Esophagus muscularis mucosa (tissue), 4 donors: Measurements from ENCODE around the gene PLK1. TPM values are rescaled to one million over a fixed set of nuclear protein-coding genes. Genes with fewer than 3 reads are reported as not detected.
"Not testable (repeated sequence)": the region's sequence is repeated elsewhere in the genome, so short reads cannot be mapped to it uniquely, and the experiment has no call there.

Experiments
- DNase-seq: peaks from one replicate; pipeline ENCODE4 v3.0.0-alpha.2; 2017; ENCODE audit errors: extremely low spot score
- H3K27ac ChIP-seq, 4 donors: fragments of 200-600 bp; sonication (generic); replicated peaks in 1 of 4; 1 replicate in 3 of 4; 2 replicates in 1 of 4; pipeline ENCODE4 v1.5.1; 2016 to 2019; ENCODE audit warnings: mild to moderate bottlenecking in 1 of 4
- H3K27me3 ChIP-seq, 4 donors: fragments of 200-600 bp; sonication (generic); one replicate each; pipeline versions ENCODE4 v1.5.1 to v1.6.0; 2016 to 2019
- H3K36me3 ChIP-seq, 4 donors: fragments of 200-600 bp; sonication (generic); one replicate each; pipeline ENCODE4 v1.5.1; 2016 to 2019
- H3K4me1 ChIP-seq, 4 donors: fragments of 200-600 bp; sonication (generic); one replicate each; pipeline ENCODE4 v1.5.1; 2016 to 2019
- H3K4me3 ChIP-seq, 4 donors: fragments of 200-600 bp; sonication (generic); 1 replicate in 2 of 4; 2 replicates in 2 of 4; pipeline ENCODE4 v1.5.1; 2016 to 2019; ENCODE audit warnings: mild to moderate bottlenecking in 4 of 4, moderate library complexity in 1 of 4
- H3K9me3 ChIP-seq, 4 donors: fragments of 200-600 bp; sonication (generic); 1 replicate in 3 of 4; 2 replicates in 1 of 4; pipeline ENCODE4 v1.5.1; 2016 to 2019
- EP300 ChIP-seq: sonication (generic); formaldehyde crosslinking; IDR thresholded peaks from one replicate; pipeline ENCODE4 v1.6.1; 2017; ENCODE audit warnings: antibody characterized with exemption
- POLR2A ChIP-seq: fragments of 450-650 bp; IDR thresholded peaks from one replicate; pipeline ENCODE4 v1.6.1; 2017; ENCODE audit warnings: antibody characterized with exemption, moderate library complexity, mild to moderate bottlenecking, low read depth
- POLR2AphosphoS5 ChIP-seq, 2 donors: sonication (generic); formaldehyde crosslinking; IDR thresholded peaks; one replicate each; pipeline ENCODE4 v1.6.1; 2017; ENCODE audit warnings: antibody characterized with exemption in 2 of 2
- WGBS: methylation state at CpG from one replicate; pipeline ENCODE4 v1.1.5; 2018; 5-methylcytosine and 5-hydroxymethylcytosine counted together
- intact Hi-C: fragments of 100-400 bp; cut with DNase I; formaldehyde crosslinking; loops from one replicate; pipeline ENCODE4 v1.15.1; 2023
- total RNA-seq, 4 donors: library from RNA; depleted of rRNA; stranded (reverse); fragments of >200 nt; gene quantifications; one replicate each; pipeline versions ENCODE4 v1.1.0 to v1.2.1, GENCODE V29; 2016
- TF ChIP-seq, protein P1 (sequence below), 3 experiments: fragments of 200-600 bp in 2 of 3; fragments of 450-650 bp in 1 of 3; sonication (generic) in 2 of 3; IDR thresholded peaks; one replicate each; pipeline ENCODE4 v1.5.1; 2017 to 2019; ENCODE audit warnings: antibody characterized with exemption in 3 of 3, mild to moderate bottlenecking in 2 of 3, moderate library complexity in 1 of 3

The PLK1 gene
- total RNA-seq = 1 to 10 TPM in 3 of 4 donors, under 1 TPM in 1; 0.42 to 2.1 (median 1.3) TPM

DNA sequence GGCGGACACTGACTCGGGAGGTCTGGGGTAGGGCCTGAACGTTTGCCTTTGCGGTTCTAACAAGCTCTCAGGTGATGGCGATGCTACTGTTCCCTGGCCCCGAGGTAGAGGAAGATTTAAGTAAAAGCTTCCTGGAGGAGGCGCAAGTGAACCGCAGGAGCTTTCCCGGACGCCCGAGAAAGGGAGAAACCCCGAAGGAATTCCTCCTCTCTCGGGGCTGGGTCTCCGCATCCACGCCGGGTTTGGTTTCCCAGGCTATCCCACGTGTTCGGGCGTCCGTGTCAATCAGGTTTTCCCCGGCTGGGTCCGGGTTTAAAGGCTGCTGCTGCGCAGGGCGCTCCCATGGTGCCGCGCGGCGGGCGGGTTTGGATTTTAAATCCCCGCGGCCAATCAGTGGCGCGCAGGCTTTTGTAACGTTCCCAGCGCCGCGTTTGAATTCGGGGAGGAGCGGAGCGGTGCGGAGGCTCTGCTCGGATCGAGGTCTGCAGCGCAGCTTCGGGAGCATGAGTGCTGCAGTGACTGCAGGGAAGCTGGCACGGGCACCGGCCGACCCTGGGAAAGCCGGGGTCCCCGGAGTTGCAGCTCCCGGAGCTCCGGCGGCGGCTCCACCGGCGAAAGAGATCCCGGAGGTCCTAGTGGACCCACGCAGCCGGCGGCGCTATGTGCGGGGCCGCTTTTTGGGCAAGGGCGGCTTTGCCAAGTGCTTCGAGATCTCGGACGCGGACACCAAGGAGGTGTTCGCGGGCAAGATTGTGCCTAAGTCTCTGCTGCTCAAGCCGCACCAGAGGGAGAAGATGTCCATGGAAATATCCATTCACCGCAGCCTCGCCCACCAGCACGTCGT, at the start of gene PLK1:
TSS of gene PLK1 (plus strand) at position 460 of the 844 bp plus-strand sequence. CDS start at position 504, 44 bp downstream.
- Histone ChIP-seq H3K27ac (peak within 1 kb of the TSS in 1 of 4 donors; percentile 13), H3K27me3 (no peaks in the 10 kb centered on the region), H3K9me3 (no peaks in the 10 kb centered on the region), H3K4me1 (peaks cover 12 to 21% (median 18%) of the 10 kb centered on the region in 4 donors), H3K36me3 (peaks cover 0 to 47% (median 23%) of the 10 kb centered on the region in 4 donors), H3K4me3 (peak within 1 kb of the TSS; percentile 52 to 61 (median 58))
- TF ChIP-seq, protein P1, sequence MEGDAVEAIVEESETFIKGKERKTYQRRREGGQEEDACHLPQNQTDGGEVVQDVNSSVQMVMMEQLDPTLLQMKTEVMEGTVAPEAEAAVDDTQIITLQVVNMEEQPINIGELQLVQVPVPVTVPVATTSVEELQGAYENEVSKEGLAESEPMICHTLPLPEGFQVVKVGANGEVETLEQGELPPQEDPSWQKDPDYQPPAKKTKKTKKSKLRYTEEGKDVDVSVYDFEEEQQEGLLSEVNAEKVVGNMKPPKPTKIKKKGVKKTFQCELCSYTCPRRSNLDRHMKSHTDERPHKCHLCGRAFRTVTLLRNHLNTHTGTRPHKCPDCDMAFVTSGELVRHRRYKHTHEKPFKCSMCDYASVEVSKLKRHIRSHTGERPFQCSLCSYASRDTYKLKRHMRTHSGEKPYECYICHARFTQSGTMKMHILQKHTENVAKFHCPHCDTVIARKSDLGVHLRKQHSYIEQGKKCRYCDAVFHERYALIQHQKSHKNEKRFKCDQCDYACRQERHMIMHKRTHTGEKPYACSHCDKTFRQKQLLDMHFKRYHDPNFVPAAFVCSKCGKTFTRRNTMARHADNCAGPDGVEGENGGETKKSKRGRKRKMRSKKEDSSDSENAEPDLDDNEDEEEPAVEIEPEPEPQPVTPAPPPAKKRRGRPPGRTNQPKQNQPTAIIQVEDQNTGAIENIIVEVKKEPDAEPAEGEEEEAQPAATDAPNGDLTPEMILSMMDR (IDR thresholded peaks at IDR 0.05) = peak; percentile 21 to 36 (median 35)
- TF ChIP-seq POLR2AphosphoS5 (IDR thresholded peaks at IDR 0.05) = peak in 1 of 2 donors; percentile 64
- no peak for TF ChIP-seq EP300
- 4% methylated on average over 23 of the region's 75 CpGs for WGBS
- no peak for DNase-seq
- intact Hi-C loops = no loop called here

DNA sequence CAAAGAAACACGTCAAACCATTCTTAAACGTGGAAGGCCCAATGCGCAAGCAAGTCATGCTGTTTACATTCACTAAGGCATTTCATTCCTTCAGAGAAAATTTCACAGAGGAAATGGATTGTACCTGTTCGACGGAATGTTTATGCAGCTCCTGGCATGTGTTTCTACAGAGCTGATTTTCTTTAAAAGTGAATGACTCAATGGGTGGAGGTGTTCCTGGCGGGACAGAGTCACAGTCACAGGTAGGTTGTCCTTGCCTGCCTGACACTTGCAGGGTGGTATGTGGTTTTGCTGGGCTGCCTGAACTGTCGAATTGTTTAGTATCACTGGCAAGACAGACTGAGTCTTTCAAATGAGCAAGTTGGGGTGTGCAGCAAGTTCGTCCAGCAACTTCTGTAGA, 49.2 kb upstream of the PLK1 start:
- no peak for DNase-seq
- peaks cover 43 to 88% (median 64%) of the 10 kb centered on the region in 4 donors for H3K36me3 ChIP-seq
- 93% methylated on average over 8 of the region's 8 CpGs for WGBS

DNA sequence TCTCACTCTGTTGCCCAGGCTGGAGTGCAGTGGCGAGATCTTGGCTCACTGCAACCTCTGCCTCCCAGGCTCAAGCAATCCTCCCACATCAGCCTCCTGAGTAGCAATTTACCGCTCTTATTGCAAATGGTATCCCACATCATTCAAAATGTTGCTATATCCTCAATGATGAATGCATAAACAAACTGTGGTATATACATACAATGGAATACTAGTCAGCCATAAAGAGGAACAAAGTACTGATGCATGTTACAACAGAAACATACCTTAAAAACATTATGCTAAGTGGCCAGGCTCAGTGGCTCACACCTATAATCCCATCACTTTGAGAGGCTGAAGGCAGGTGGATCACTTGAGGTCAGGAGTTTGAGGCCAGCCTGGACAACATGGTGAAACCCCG, 46.8 kb upstream of the PLK1 start:
- H3K27me3 ChIP-seq, H3K27ac ChIP-seq, H3K9me3 ChIP-seq, H3K4me3 ChIP-seq, H3K4me1 ChIP-seq, intact Hi-C loops, DNase-seq: not testable (repeated sequence)
- WGBS = 98% methylated on average over 3 of the region's 3 CpGs
- peaks cover 30 to 87% (median 60%) of the 10 kb centered on the region in 4 donors for H3K36me3 ChIP-seq

More for the DNA sequence above, 49.2 kb upstream of the PLK1 start:
- TF ChIP-seq EP300 = no peak
- Histone ChIP-seq H3K27me3 (no peaks in the 10 kb centered on the region), H3K4me1 (no peaks in the 10 kb centered on the region), H3K9me3 (no peaks in the 10 kb centered on the region), H3K4me3 (no peak overlapping the region), H3K27ac (no peak overlapping the region)
- intact Hi-C loops = no loop called here

DNA sequence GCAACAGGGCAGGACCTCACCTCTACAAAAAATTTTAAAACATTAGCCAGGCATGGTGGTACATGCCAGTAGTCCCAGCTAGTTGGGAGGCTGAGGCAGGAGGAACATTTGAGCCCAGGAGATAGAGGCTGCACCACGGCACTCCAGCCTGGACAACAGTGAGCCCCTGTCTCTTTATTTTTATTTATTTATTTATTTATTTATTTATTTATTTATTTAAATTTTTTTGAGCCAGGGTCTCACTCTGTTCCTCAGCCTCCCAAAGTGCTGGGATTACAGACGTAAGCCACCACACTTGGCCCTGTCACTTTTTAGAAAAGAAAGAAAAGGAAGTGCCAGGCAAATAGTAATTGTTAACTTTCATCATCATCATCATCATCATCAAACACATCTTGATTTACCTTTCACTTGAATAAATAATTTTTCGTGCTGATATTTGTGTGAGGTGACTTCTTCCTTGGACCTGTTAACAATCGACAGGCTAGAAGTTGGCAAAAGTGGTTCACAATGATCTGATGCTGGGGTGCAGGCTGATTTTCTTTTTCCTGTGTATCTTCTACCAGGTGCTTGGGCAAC, 44.1 kb upstream of the PLK1 start:
- H3K9me3 ChIP-seq = no peaks in the 10 kb centered on the region
- no peak for DNase-seq
- H3K36me3 ChIP-seq = peaks cover 16 to 75% (median 48%) of the 10 kb centered on the region in 4 donors
- peaks cover 0 to 7% (median 3%) of the 10 kb centered on the region in 4 donors for H3K4me1 ChIP-seq
- TF ChIP-seq POLR2A (no peak), EP300 (no peak), POLR2AphosphoS5 (IDR thresholded peaks at IDR 0.05) (no peak)
- TF ChIP-seq, protein P1 (IDR thresholded peaks at IDR 0.05) = no peak
- H3K4me3 ChIP-seq = no peak overlapping the region
- H3K27ac ChIP-seq = no peak overlapping the region
- intact Hi-C loops = no loop called here
- 87% methylated on average over 4 of the region's 4 CpGs for whole genome bisulfite sequencing
- H3K27me3 ChIP-seq = no peaks in the 10 kb centered on the region

DNA sequence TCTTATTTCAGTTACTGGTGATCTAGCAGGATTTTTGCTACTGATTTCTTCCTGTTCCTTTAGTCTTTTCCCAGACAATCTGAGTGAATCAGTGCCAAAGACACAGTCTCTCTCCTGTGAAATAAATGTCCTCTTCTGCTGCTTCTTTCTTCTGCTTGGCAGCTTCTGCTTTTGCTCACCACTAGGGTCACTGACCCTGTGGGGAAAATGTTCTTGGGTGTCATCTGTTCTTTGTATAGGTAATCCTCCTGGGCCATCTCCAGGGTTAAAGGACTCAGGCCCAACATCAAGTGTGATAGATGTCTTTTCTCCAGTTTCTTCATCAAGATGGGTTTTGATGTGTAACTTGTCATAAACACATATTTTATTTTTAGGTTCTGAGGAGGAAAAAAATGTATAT, 42.7 kb upstream of the PLK1 start:
- H3K4me1 ChIP-seq = peaks cover 9 to 20% (median 15%) of the 10 kb centered on the region in 4 donors
- intact Hi-C loops = no loop called here
- no peak overlapping the region for H3K4me3 ChIP-seq
- no peak overlapping the region for H3K27ac ChIP-seq
- H3K9me3 ChIP-seq = no peaks in the 10 kb centered on the region
- H3K27me3 ChIP-seq = no peaks in the 10 kb centered on the region
- peaks cover 10 to 63% (median 43%) of the 10 kb centered on the region in 4 donors for H3K36me3 ChIP-seq
- DNase-seq = no peak
- TF ChIP-seq POLR2A = no peak
- no peak for TF ChIP-seq POLR2AphosphoS5 (IDR thresholded peaks at IDR 0.05)
- TF ChIP-seq, protein P1 (IDR thresholded peaks at IDR 0.05) = no peak
- TF ChIP-seq EP300 = no peak
